Neutrophil (primary cell): Measurements from ENCODE around the gene MAGEA11.
"Not testable (repeated sequence)": the region's sequence is repeated elsewhere in the genome, so short reads cannot be mapped to it uniquely, and the experiment has no call there.

Source experiments
- H3K27ac ChIP-seq: fragments of 200-600 bp; sonication (generic); 2 replicates; pipeline ENCODE4 v1.5.1; 2016; ENCODE audit warnings: mild to moderate bottlenecking, moderate library complexity
- H3K27me3 ChIP-seq: fragments of 200-600 bp; sonication (generic); 2 replicates; pipeline ENCODE4 v1.6.0; 2016; ENCODE audit warnings: mild to moderate bottlenecking
- H3K36me3 ChIP-seq: fragments of 200-600 bp; sonication (generic); 2 replicates; pipeline ENCODE4 v1.5.1; 2017
- H3K4me1 ChIP-seq, 2 experiments: fragments of 200-600 bp in 1 of 2; sonication (generic) in 1 of 2; 1 replicate in 1 of 2; 2 replicates in 1 of 2; pipeline versions ENCODE4 v1.5.1 to v1.6.1; 2013 to 2016; ENCODE audit warnings: low read depth in 1 of 2, low read length in 1 of 2, mild to moderate bottlenecking in 1 of 2, moderate library complexity in 1 of 2; ENCODE audit not compliant: control insufficient read depth in 1 of 2, insufficient read depth in 1 of 2
- H3K4me3 ChIP-seq, 2 experiments: fragments of 200-600 bp in 1 of 2; sonication (generic) in 1 of 2; 1 replicate in 1 of 2; 2 replicates in 1 of 2; pipeline ENCODE4 v1.5.1; 2013 to 2016; ENCODE audit warnings: low read depth in 1 of 2, low read length in 1 of 2, mild to moderate bottlenecking in 1 of 2, moderate library complexity in 1 of 2
- H3K9me3 ChIP-seq: fragments of 200-600 bp; sonication (generic); 2 replicates; pipeline ENCODE4 v1.5.1; 2016
- CTCF ChIP-seq: fragments of 200-600 bp; sonication (generic); IDR thresholded peaks from 2 replicates; pipeline ENCODE4 v1.5.1; 2016; ENCODE audit warnings: antibody characterized with exemption

Gene MAGEA11

GRCh38 chrX:149721778-149722177, 9.9 kb downstream of the MAGEA11 start:
- Histone ChIP-seq H3K4me1 (no peaks in the 10 kb centered on the region), H3K9me3 (no peaks in the 10 kb centered on the region), H3K27me3 (no peaks in the 10 kb centered on the region), H3K27ac (no peak overlapping the region), H3K36me3 (no peaks in the 10 kb centered on the region), H3K4me3 (no peak overlapping the region)
- no peak for TF ChIP-seq CTCF

- not testable (repeated sequence) for H3K9me3 ChIP-seq, H3K4me1 ChIP-seq, H3K36me3 ChIP-seq, H3K27me3 ChIP-seq, H3K27ac ChIP-seq, H3K4me3 ChIP-seq
These were observed 11.8 kb downstream of the MAGEA11 start for GRCh38 chrX:149723583-149724118.

GRCh38 chrX:149727308-149727707, 15.4 kb downstream of the MAGEA11 start:
- not testable (repeated sequence) for H3K4me1 ChIP-seq, H3K36me3 ChIP-seq, H3K27me3 ChIP-seq, H3K9me3 ChIP-seq, H3K27ac ChIP-seq, H3K4me3 ChIP-seq

- H3K27me3 ChIP-seq, H3K27ac ChIP-seq, H3K4me3 ChIP-seq, H3K4me1 ChIP-seq, H3K9me3 ChIP-seq, H3K36me3 ChIP-seq: not testable (repeated sequence)
These were observed 30.4 kb downstream of the MAGEA11 start for GRCh38 chrX:149742269-149742668.

GRCh38 chrX:149746390-149747007, 34.6 kb downstream of the MAGEA11 start:
- not testable (repeated sequence) for H3K9me3 ChIP-seq, H3K4me1 ChIP-seq, H3K27ac ChIP-seq, H3K4me3 ChIP-seq, H3K27me3 ChIP-seq, H3K36me3 ChIP-seq

GRCh38 chrX:149757206-149758067, 45.6 kb downstream of the MAGEA11 start:
- H3K27me3 ChIP-seq = no peaks in the 10 kb centered on the region
- H3K27ac ChIP-seq = no peak overlapping the region
- H3K9me3 ChIP-seq = no peaks in the 10 kb centered on the region
- no peaks in the 10 kb centered on the region for H3K36me3 ChIP-seq
- H3K4me1 ChIP-seq = no peaks in the 10 kb centered on the region
- H3K4me3 ChIP-seq = no peak overlapping the region
- TF ChIP-seq CTCF = no peak

- Histone ChIP-seq H3K27ac (no peak overlapping the region), H3K9me3 (no peaks in the 10 kb centered on the region)
- no peak for TF ChIP-seq CTCF
These were observed 46.3 kb downstream of the MAGEA11 start for GRCh38 chrX:149758068-149758714.

GRCh38 chrX:149758715-149759078, 46.8 kb downstream of the MAGEA11 start:
- H3K36me3 ChIP-seq, H3K27ac ChIP-seq, H3K27me3 ChIP-seq, H3K4me3 ChIP-seq, H3K4me1 ChIP-seq, H3K9me3 ChIP-seq: not testable (repeated sequence)

More at GRCh38 chrX:149758068-149758714, 46.3 kb downstream of the MAGEA11 start:
- Histone ChIP-seq H3K4me1 (no peaks in the 10 kb centered on the region), H3K36me3 (no peaks in the 10 kb centered on the region), H3K4me3 (no peak overlapping the region), H3K27me3 (no peaks in the 10 kb centered on the region)
